Stimulated activated CD4-positive, alpha-beta T cell treated with anti-CD3 and anti-CD28 coated beads, Interleukin-12 subunit alpha, Interleukin-12 subunit beta, amount 100 ng/mL, for 24 hours (primary cell): ENCODE results near the gene LRRN3.
"Not testable (repeated sequence)": the region's sequence is repeated elsewhere in the genome, so short reads cannot be mapped to it uniquely, and the experiment has no call there.

ENCODE experiments used
- DNase-seq, 2 experiments: peaks; one replicate each; pipeline ENCODE4 v3.0.0-alpha.2; 2020; ENCODE audit warnings: low read depth in 2 of 2

Gene LRRN3

DNA sequence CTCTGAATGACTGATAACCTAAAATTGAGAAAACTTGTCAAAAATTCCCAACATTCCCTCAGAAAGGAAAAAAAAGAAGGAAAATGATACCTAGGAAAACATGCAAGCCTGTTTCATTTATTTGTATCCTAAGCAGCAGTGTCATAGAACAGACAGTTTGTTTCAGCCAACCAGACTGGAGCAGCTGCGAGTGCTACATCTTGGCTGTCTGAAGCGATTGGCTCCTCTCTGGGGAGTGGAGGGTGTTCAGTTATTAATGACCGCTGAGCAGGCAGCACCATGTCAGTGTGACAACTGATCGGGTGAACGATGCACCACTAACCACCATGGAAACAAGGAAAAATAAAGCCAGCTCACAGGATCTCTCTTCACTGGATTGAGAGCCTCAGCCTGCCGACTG, at the start of gene LRRN3:
Gene LRRN3, plus strand, starts transcription at position 282 of the 400 bp plus-strand sequence. CDS start 31,646 bp downstream, outside the sequence.
- DNase-seq = peak in 1 of 2 experiments; percentile 22

DNA sequence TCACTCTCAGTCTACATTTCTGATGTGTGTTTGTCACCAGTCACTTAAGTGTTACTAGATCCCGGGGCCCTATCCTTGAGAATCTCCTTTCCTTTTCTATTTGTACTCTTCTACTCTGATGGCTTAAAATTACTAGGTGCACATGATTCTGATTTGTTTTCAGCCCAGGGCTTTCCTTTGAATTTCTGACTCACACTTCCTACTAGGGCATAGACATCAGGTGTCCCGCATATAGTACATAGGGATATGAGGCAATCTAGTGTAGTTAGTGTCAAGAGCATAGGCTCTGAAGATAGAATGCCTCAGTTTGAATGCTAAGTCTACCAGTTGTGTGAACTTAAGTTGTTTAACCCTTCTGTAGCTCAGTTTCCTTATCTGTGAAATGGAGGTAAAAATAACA, 49.4 kb upstream of the LRRN3 start:
- DNase-seq = no peak

DNA sequence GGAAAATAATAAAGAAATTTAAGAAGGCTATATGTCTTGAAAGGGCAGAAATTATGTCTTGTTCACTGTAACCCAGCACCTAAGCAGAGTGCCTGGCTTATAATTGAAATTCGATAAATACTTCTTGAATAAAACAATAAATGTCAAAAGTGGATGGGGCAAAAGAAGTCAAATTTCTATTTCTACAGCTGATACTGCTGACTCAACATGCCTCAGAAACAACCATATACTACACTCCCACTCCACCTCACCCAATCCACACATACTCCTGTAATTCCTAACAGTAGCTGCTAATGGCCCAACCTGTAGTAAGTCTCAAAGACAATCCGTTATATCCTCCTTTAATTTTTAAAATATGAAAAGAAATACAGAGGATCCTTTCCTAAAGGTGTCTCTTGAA, 48.1 kb upstream of the LRRN3 start:
- DNase-seq = no peak

DNA sequence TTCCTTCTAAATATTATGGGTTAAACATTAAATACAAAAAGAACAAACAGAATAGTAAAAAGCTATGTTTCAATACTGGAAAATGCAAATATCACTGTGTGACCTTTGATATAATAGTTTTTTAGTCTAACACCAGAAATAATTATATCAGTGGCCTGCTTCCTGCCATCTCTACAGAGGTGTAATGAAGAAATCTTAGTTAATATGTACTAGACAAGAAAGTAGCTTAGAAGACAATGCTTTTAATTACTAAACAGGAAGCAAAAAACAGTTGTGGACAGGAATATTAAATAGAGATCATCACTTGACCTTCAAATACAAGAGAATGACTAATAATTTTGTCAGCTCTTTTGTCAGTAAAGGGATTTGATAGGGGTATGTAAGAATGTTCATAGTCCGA, 47.4 kb upstream of the LRRN3 start:
- DNase-seq = no peak

DNA sequence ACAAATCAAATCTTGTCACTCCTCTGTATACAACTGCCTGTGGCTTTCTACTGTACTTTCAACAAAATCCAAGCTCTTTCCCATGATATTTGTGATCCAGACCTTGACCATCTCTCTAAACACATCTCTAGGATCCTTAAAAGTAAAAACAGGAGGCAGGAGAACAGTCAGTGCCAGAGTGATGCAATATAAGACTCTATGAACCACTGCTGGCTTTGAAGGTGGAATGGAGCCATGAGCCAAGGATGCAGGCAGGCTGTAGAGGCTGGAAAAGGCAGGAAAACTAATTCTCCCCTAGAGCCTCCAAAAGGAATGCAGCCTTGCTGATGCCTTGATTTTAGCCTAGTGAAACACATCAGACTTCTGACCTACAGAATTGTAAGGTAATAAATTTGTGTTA, 45.5 kb upstream of the LRRN3 start:
- no peak for DNase-seq

DNA sequence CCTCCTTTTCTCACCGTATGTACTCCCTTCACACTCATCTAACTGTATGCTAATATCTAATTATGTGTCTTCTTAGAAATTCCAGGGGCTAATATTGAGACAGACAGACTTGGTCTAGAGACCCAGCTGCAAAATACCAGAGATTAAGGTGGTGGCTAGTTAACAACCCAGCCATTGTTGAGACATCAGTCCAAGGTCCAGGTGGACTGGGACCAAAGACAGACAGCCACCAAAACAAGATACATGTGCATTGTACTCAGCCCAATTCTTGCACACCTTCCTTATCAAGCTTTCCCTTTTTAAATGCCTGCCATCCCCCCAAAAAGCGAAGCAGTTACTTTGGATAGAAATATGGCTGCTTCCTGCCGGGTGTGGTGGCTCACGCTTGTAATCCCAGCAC, 43.3 kb upstream of the LRRN3 start:
- no peak for DNase-seq

DNA sequence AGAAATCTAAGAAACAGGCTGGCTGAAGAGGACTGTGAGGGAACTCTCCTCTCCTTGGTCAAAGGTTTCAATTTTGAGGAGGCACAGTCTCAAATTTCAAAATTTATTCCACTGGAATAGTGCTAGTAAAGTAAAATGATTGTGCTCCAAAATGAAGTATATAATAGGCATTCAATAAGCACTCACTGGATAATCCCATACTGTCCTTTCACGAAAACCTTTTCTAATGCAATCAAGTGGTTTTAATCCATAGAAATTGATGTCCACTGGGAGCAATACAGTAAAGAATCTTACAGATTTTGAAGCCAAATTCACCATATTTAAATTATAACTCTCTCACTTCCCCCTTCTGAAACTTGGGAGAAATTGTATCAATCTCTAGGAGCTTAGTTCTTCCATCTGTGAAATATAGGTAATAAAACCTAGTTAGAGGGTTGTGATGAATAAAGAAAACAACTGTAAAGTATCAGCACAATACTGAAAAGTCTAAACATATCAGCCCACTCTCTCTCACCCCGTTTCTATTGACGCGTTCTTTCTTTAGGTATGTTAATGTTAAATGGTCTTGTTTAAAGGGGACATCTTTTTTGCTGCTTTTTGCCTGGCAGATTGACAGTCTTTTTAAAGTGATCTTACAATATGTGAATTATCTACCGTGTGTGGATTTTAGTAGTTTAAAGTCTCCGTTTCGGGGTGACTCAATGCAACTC, 40.8 kb upstream of the LRRN3 start:
- DNase-seq = no peak

DNA sequence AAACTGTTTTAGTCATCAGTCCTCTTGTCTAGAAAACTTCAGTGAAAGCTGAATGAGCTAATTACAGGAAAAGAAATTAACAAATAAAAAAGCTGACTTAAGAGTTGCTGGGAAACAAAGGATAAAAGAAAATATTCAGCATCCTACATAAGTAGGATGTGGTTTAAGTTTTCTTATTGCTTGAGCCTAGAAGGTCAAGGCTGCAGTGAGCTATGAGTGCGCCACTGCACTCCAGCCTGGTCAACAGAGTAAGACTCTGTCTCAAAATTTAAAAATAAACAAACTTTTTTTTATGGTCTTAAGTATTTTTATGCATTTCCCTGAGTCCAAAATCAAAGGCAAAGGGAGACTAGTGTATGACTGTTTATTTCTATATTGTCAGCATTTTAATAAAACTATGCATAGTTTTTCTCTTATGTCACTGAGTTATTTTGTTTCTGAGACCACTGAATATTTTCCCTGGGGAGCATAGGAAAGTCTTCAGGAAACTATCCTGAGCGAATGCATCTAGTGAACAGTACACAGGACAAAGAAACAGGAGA, 40.0 kb upstream of the LRRN3 start:
- DNase-seq = no peak

DNA sequence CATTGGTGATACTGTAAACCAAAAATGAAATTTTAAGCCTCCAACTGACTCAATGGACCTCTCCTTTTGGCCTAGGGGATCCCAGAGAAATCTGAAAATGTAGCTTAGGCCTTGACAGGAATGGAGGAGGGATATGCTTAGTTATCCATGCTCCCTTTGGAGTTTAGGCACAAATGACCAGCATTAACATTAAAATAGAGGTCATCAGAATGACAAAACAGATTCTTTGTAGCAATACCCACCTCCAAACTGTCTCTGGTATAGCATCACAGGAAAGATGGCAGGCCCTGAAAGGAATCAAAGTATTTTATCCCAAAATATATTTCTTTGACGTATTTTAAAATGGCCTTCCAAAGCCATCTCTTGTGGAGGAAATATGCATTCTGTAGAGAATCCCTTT, 39.1 kb upstream of the LRRN3 start:
- DNase-seq = no peak

DNA sequence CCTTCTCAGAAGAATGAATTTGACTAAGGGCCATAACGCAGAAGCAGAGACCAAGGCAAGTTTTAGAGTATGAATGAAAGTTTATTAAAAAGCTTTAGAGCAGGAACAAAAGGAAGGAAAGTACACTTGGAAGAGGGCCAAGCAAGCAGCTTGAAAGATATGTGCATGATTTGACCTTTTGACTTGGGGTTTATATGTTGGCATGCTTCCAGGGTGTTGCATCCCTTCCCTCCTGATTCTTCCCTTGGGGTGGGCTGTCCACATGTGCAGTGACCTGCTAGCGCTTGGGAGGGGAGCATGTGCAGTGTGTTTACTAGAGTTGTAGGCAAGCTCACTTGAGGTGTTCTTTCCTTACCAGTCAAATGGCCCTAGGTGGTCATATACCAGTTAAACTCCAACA, 37.9 kb upstream of the LRRN3 start:
- DNase-seq = no peak

DNA sequence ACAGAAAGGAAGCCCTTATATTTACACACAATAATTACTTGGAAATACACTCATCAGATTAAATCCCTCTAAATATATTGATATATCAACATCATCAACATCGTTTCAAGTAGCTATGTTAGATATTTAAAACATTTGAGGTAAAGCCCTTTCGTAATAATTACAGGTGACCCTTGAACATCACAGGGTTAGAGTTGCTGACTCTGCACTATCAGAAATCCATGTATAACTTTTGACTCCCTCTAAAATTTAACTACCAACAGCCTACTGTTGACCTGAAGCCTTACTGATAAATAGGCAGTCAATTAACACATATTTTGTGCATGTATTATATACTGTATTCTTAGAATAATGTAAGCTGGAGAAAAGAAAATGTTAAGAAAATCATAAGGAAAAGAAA, 34.6 kb upstream of the LRRN3 start:
- DNase-seq = no peak

DNA sequence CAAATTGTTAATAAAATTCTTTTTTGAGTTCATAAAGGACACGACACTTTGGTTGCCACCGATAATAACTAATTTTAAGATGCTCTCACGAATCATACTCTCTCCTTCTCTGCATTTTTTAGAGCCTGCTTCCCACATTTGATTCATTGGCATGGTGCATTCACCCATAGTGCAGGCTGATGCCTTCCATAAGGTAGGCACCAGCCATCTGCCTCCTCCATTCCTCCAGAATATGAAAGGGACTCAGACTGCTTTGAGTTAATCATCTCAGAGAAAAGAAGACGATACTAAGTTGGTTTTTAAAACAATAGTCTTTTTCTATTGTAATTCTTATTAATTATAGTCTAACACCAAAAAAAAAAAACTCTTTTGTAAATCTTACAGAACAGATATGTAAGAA, 33.9 kb upstream of the LRRN3 start:
- no peak for DNase-seq

DNA sequence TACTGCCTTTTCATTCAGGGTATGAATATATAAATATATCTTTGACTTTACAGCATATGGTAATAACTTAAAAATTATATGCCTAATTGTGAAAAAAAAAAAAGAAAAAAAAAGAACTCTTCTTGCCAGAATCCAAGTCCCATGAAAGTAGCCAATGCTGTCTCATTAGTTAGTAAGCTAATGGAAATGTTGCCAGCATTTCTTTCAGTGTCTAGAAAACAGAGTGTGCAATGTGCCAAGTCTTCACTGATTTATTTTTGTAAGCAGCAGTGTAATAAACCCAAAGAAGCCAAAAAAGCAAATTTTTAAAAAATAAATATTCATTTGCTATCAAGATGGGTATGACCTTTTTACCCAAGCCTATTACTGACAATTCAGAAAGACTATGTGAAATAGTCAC, 31.1 kb upstream of the LRRN3 start:
- DNase-seq = no peak

DNA sequence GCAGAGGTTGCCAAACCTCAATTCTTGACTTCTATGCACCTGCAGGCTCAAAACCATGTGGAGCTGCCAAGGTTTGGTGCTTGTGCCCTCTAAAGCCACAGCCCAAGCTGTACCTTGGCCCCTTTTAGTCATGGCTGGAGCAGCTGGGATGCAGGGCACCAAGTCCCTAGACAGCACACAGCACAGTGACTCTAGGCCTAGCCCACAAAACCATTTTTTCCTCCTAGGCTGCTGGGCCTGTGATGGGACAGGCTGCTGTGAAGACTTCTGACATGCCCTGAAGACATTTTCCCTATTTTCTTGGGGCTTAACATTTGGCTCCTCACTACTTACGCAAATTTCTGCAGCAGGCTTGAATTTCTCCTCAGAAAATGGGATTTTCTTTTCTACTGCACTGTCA, 27.8 kb upstream of the LRRN3 start:
- no peak for DNase-seq

DNA sequence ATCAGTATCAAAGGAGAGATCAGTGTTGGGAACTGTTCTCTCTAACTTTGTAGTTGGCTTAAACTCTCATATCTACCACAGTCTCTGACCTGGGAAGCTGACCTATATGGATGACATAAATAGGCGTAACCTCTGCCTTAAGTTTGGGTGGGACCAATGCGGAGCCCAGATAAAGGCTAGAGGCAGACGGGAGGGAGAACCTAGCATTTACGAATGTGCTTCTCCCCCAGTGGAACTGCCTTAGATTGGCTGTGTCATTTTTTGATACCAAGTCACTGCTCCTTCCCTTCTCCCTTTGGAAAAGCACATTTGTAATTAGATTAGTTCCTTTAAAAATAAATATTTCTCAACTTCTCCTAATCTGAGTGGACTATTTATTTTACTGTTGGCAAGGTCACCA, 23.7 kb upstream of the LRRN3 start:
- no peak for DNase-seq

DNA sequence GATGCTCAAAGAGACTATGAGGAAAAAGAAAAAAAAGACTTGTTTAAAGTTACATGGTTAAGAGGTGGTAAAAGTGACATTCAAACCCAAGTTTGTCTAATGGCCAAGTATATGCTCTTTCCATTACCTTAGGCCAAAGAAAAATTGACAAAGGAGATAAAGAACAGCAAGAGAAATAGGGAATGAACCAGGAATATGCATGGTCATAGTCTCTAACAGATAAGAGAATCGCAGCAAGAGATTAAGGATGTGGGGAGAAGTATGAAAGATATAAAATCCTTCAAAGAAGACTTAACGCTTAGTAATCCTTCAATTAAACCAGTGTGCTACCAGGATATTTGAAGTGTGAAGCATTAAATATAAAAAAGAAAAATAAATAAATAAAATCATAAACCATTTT, 23.2 kb upstream of the LRRN3 start:
- DNase-seq = no peak

DNA sequence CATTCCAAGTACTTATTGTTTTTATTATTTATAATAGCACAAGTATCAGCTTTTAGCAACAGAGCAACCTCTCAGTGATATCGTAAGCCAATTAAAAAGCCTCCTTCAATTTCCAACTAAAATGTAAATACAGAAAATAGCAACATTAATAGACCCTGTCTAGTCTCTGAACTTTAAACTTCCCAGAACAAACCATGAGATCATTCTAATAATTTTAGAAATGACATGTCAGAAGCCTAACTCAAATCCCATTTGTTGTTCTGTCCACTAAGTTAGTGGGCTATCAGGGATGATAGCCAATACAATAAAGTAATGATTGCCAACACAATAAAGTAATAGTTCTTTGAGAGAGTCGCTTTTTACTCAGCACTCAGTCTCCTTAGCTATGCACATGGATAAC, 22.3 kb upstream of the LRRN3 start:
- DNase-seq = no peak

DNA sequence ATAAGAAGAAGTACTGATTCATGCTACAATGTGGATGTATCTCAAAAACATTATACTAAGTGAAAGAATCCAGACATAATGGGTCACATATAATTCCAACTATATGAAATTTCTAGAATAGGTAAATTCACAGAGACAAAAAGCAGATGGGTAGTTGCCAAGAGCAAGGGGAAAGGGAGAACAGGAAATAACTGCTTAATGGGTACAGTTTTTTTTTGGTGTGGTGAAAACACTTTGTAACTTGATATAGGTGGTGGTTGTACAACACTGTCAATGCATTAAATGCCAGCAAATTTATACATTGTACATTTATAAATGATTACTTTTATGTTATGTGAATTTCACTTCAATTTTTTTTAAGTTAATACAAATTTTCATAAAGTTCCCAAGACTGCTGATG, 19.4 kb upstream of the LRRN3 start:
- no peak for DNase-seq

DNA sequence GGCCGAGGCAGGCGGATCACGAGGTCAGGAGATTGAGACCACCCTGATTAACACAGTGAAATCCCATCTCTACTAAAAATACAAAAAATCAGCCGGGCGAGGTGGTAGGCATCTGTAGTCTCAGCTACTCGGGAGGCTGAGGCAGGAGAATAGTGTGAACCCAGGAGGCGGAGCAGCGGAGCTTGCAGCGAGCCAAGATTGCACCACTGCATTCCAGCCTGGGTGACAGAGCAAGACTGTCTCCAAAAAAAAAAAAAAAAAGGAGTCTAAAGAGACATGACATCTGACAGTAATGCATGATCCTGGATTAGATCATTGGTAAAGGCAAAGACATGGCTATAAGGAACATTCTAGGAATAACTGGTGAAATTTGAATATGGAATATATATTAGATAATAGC, 18.3 kb upstream of the LRRN3 start:
- not testable (repeated sequence) for DNase-seq

DNA sequence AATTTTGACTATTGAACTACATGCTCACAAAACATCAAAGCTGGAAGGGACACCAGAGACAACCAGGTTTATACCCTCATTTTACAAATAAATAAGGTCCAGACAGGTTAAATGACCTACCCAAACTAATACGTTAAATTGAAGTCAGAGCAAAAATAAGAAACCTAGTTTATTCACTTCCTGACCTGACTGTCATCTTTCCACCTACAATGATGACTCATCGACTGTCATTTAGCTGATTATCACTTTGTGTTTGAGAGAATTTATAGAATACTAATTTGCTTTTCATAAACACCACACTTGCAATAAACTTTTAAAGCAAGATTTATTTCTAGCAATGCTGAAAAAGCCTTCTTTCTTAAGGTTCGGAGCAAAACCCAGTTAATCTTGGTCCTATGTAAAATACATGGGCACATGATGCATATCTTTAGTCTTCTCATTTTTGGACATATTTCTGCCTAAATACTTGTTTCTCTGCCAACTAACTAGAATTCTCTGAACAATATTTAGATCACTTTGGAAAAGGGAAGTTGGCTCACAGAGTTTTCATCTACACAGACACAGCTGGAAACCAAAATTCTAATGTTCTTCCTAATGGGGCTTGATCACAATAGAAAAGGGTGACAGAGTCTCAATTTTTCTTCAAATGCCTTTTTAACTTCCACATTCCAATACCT, 16.7 kb upstream of the LRRN3 start:
- DNase-seq = no peak

DNA sequence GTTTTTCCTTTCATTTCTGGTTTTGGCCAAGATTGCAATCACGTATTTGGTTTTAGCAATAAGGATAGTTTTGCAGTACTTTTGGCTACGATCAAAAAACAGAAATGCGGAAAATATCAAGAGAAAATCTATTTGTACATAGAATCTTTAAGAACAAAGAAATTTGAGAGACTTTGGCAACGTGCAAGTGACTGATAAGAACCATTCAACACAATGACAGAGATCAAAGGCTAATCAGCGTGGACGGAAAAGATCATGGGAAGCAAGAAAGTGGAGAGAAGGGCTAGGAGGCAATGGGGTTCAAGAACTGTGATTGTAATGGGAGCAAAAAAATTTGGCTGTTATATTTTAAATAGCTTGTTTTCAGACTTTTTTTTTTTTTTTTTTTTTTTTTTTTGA, 16.2 kb upstream of the LRRN3 start:
- no peak for DNase-seq

DNA sequence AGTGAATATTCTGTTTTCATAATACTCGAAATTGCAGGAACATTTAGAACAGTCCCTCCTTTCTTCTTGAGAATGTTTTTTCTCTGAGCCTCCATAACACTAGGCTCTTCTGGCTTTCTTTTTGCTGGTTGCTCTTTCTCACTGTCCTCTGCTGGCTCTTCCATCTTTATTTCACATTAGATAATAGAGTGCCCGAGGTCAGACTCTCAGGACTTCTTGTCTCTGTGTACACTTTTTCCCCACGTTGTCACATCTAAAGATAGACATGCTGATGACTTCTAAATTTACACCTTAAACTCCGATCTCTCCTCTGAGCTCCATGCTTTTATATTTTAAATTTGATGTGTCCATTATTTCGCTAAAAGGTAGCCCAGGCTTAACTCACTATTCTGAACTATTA, 15.4 kb upstream of the LRRN3 start:
- no peak for DNase-seq

DNA sequence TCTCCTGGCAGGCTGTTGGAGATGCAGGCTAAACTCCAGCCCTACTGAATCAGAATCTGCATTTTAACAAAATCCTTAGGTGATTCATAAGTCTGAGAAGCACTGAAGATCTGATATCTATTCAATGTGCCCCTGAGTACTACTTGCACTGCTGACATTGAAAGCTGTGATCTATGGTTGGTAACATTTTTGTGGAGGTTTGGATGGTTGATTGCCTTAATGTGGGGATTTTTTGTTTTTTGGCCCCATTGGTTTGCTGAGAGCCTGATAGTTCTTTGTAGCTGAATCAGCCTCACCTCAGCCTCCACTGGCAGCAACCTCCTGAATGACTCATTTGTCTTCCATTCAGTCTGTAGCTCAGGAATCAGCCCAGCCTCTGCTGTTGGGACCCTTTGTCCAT, 14.7 kb upstream of the LRRN3 start:
- no peak for DNase-seq

DNA sequence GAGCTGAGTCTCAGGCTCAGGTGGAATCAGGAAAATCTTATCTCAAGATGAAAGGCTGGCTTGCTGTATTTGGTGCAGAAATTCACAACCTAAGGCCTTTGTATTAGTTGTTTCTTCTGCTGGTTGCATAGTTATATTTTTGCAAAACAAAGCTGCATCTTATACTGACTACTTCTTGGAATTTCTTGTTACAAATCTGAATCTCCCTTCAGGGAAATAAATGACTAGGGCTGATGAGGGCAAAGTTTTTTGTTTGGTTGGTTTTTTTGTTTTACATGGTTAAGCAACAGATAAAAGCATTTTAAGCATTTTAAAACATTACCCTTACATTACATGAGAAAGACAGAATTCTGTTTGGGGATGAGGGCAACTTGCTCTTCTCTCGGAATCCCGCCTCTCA, 13.9 kb upstream of the LRRN3 start:
- DNase-seq = no peak
